ENCODE measurements around the gene ENTPD8.

Gene ENTPD8

GRCh38 chr9:137434498-137435380 is 6.4 kb downstream of the ENTPD8 start:
- FAIRE-seq, result no peak
- DNase-seq (ENCODE audit: extremely low spot score, insufficient read length, low read depth), result no peak

DNA sequence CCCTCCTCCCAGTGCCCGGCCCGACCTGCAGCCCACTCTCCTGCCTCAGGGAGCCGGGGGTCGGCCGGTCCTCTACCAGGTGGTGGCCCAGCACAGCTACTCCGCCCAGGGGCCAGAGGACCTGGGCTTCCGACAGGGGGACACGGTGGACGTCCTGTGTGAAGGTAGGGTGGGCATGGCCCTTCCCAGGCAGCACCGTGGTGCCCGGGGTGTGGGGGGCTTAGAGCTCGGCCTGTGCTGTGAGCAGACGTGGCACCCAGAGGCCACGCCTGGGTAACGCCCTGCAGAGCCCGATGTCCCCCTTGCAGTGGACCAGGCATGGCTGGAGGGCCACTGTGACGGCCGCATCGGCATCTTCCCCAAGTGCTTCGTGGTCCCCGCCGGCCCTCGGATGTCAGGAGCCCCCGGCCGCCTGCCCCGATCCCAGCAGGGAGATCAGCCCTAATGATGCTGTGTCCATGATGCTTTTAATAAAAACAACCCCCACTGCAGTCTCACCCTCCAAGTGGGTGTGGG is 7.2 kb downstream of the ENTPD8 start:
- FAIRE-seq, result no peak
- no peak for DNase-seq (ENCODE audit: extremely low spot score, insufficient read length, low read depth)

GRCh38 chr9:137433349-137433915 is 7.7 kb downstream of the ENTPD8 start:
- FAIRE-seq (no peak), DNase-seq (ENCODE audit: extremely low spot score, insufficient read length, low read depth) (no peak)

DNA sequence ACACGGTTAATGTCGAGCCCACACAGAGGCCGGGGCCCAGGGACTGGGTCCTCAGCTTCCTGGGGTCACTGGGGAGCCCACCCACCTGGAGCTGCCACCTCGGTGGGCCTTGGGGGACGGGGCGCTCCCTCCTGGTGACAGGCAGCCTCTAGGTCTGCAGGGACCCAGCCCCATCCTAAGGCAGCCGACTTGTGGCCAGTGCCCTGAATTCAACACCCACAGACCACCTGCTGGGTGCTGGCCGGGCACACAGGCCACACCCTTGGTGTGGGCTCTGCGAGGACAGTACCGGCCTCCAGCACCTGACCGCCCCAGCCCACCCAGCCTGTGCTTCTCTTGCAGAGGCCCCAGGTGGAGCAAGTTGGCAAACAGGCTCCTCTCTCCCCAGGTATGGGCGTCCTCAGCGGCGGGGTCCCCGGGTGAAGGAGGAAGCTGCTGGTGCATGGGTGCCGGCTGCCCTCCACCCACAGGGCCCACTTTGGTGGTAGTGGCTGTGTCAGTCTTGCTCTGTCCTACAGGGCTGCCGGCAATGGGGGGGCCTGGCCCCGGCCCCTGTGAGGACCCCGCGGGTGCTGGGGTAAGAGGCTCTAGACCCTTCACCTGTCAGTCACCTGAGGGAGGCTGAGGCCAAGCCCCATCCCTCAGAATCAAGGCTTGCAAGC is 8.3 kb downstream of the ENTPD8 start:
- DNase-seq (ENCODE audit: extremely low spot score, insufficient read length, low read depth), result no peak
- FAIRE-seq, result no peak

DNA sequence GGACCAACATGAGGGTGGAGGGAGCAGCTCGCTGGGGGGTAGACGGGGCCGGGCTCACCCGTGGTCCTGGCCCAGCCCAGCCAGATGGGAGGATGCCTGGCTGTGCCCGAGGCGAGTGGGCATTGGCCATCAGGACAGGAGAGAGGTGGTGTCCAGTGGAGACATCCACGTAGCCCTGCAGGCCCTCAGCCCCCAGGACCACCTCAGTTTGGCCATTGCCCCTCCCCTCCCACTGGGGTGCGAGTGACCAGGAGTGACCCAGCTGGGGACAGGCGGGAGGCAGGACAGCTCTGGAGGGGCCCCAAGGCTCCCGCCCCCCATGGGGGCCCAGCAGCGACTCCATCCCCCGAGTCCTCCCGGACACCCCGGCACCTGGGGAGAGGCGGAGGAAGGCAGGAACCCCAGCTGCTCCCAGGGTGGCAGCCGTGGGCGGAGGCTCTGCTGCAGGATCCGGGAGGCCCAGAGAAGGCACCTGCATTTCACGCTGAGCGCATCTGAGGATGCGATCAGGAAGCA is 9.7 kb downstream of the ENTPD8 start:
- FAIRE-seq (no peak), DNase-seq (ENCODE audit: extremely low spot score, insufficient read length, low read depth) (no peak)

GRCh38 chr9:137430723-137431415 is 10.3 kb downstream of the ENTPD8 start:
- FAIRE-seq (no peak), DNase-seq (ENCODE audit: extremely low spot score, insufficient read length, low read depth) (no peak)

DNA sequence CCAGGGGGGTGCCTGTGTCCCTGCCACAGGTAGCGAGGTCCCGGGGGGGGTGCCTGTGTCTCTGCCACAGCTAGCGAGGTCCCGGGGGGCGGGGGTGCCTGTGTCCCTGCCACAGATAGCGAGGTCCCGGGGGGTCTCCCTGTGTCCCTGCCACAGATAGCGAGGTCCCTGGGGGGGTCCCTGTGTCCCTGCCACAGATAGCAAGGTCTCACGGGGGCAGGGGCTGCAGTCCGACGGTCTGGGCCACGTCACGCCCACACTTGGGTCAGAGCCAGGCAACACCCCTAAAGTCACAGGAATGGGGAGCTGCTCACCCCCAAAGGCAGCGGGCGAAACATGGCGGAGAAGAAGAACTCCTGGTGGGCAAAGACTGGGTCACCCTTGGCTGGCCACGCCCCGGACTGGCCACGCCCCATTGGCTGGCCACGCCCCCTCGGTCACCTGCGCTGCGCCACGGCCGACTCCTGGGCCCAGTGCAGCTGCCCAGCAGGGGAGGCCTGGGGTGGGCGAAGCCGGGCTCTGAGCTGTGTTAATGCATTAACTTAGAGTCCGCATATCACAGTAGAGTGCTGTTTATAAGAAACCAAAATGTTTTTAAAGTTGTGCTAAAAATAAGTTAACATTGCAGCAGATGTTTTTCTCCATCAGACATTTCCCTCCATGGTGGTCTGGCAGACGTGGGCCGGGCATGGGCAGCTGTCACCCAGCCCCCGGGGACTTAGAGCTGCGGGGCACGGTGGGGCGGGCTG is 11.0 kb downstream of the ENTPD8 start:
- FAIRE-seq (no peak), DNase-seq (ENCODE audit: extremely low spot score, insufficient read length, low read depth) (no peak)

GRCh38 chr9:137429546-137429890 is 11.6 kb downstream of the ENTPD8 start:
- FAIRE-seq (no peak), DNase-seq (ENCODE audit: extremely low spot score, insufficient read length, low read depth) (no peak)

DNA sequence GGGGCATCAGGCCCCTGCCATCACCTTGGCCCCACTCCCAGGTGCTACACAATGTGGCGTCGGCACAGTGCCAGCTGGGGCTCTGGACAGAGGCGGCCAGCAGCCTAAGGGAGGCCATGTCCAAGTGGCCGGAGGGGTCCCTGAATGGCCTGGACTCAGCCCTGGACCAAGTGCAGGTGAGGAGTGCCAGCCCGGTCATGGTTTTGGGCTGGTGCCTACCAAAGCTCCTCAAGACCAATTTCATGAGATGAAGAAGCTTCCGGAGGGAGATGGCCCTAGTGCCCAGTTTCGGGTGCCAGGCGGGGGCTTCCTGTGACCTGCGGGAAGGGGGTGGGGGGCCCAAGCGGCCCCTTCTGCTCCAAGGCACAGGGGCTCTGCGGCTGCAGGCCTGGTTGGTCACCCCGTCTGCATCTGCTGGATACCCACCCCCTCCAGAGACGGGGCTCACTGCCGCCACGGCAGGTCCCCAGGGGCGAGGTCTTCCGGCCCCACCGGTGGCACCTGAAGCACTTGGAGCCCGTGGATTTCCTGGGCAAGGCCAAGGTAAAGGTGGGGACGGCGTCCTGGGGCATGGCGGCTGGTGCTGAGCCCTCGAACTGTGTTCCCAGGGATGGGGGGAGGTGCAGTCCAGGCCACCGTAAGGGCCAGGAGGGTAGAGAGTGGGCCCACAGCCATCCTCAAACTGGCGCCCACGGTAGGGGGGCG is 12.2 kb downstream of the ENTPD8 start:
- no peak for DNase-seq (ENCODE audit: extremely low spot score, insufficient read length, low read depth)
- FAIRE-seq, result no peak

- DNase-seq (ENCODE audit: extremely low spot score, insufficient read length, low read depth), result no peak
These were observed 12.9 kb downstream of the ENTPD8 start for GRCh38 chr9:137428311-137428630.

DNA sequence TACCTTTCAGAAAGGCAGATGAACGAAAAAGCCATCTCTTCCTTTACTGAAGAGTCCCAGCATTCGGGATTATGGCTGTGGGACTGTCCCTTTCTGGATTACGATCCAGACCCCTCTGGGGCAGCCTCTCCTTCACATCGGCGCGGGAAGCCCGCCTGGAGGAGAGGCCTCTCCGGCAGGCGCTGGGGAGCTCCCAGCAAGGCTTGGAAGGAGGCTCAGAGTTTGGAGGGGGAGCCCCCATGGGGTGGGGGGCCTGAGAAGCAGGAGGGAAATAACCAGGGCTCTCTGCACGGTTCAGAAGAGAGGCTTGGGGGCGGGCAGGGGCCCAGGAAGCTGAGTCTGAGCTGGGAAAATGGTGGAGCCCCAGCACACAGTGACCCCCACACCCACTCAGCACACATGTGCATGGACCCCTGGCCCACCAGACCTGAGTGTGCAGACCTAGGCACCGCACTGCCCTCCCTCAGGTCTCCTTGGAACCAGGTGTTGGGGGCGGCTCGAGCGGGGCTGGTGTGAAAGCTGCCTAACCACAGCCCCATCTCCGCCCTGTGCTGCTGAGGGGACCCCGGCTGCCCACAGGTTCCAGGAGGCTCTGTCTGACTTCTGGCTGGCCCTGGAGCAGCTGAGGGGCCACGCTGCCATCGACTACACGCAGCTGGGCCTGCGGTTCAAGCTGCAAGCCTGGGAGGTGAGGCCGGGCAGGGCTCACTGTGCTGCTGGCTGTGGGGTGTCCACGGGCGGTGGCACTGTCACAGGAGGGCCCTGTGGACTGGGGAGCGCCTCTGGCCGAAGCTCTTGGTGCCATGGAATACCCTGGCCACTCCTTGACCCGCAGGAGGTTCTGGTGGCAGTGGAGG is 13.5 kb downstream of the ENTPD8 start:
- FAIRE-seq (no peak), DNase-seq (ENCODE audit: extremely low spot score, insufficient read length, low read depth) (no peak)

More at GRCh38 chr9:137428311-137428630, 12.9 kb downstream of the ENTPD8 start:
- FAIRE-seq, result no peak

DNA sequence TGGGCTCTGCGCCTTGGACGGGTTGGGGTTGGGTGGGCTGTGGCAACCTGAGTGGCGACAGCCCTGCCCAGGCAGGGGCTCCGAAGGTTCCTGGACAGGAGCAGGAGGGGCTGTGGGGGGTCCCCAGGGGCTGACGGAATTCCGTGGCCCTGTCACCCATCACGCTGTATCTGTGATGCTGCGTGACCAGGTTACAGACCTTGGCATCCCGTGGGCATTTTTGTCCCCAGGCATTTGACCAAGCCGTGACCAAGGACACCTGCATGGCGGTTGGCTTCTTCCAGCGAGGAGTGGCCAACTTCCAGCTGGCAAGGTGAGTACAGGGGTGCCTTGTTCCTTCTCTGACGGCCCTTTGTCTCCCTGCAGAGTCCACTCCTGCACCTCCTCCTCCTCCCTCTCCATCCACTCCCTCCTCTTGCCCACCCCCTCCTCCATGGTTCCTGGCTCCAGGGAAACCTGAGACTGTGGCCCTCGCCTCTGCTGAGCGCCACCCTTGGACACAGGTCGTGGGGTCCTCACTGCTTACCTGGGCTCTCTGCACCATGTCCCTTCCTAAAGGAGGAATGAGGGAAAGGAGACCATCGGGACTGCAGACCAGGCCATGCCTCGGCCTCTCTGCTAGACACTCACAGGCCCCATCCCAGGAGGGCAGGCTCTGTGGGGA is 15.0 kb downstream of the ENTPD8 start:
- DNase-seq (ENCODE audit: extremely low spot score, insufficient read length, low read depth) (no peak), FAIRE-seq (no peak)

GRCh38 chr9:137423514-137424291 is 17.5 kb downstream of the ENTPD8 start:
- no peak for DNase-seq (ENCODE audit: extremely low spot score, insufficient read length, low read depth)
- FAIRE-seq, result no peak

- peak; percentile 94 for DNase-seq (ENCODE audit: extremely low spot score, insufficient read length, low read depth)
These were observed 18.3 kb downstream of the ENTPD8 start, which contains the start of the genes EXD3 and NOXA1 for GRCh38 chr9:137422604-137423513. Gene EXD3, minus strand, starts transcription at chr9:137423162. Its CDS starts 27,805 bp downstream, at chr9:137395357. Gene NOXA1, plus strand, starts transcription at chr9:137423393. Its CDS starts 137 bp downstream, at chr9:137423530.

GRCh38 chr9:137421838-137422603 is 19.1 kb downstream of the ENTPD8 start:
- DNase-seq (ENCODE audit: extremely low spot score, insufficient read length, low read depth), result no peak
- FAIRE-seq, result no peak

More at GRCh38 chr9:137422604-137423513, 18.3 kb downstream of the ENTPD8 start, which contains the start of the genes EXD3 and NOXA1:
- peak; percentile 88 for FAIRE-seq
